NCI-H748 (cell line): Measurements from ENCODE around the gene OR2H1.
"Not testable (repeated sequence)": the region's sequence is repeated elsewhere in the genome, so short reads cannot be mapped to it uniquely, and the experiment has no call there.

Experiments used
- DNase-seq: peaks from one replicate; lab custom pipeline; 2025; ENCODE audit not compliant: unreplicated experiment; lab: John Stamatoyannopoulos, UW

Gene OR2H1

DNA sequence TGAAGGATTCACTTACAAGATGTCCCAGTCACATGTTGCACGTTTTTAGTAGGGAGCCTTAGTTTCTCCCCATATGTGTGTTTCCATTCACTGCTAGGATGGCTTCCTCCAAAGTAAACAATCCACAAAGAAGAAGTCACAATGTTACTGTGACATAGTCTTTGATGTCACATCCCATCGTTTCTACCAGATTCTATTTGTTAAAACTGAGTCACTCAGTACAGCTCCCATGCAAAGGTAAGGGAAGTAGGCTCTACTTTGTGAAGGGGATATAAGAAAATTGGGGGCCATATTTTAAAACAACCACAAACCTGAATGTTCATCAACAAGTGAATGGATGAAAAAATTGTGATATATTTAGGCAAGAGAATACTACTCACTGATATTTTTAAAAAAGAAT lies at the start of gene OR2H1, which contains the start of gene OR11A1:
TSS of gene OR2H1 (plus strand) at position 185 of the 400 bp plus-strand sequence. CDS start 4,615 bp downstream, outside the sequence.
TSS of gene OR11A1 (minus strand) at position 101 of the 400 bp plus-strand sequence. CDS start 29,430 bp downstream, outside the sequence.
- DNase-seq, result no peak

- DNase-seq, result no peak
Measured at GRCh38 chr6:29414588-29414987, 42.4 kb upstream of the OR2H1 start, which contains the start of gene OR12D1. Gene OR12D1, plus strand, starts transcription at chr6:29414928.

GRCh38 chr6:29419516-29419915 lies 37.4 kb upstream of the OR2H1 start:
- no peak for DNase-seq

DNA sequence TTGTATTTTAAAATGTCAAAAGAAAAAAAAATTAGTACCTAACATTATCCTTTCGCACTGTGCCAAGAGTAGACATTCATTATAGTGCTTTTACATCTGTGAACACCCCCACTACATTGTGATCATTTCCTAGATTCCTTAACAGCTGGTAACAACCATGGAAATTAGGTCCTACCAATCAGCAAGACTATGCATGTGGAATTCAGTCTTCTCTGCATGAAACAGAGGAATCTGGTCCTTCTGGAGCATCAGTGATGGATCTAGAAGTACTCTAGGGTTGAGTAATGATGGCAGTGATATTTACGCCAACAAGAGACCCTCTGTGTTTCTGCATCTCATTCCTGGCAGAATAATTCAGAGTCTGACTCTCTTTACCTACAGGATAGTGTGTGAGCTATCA lies 32.8 kb upstream of the OR2H1 start:
- DNase-seq, result no peak

DNA sequence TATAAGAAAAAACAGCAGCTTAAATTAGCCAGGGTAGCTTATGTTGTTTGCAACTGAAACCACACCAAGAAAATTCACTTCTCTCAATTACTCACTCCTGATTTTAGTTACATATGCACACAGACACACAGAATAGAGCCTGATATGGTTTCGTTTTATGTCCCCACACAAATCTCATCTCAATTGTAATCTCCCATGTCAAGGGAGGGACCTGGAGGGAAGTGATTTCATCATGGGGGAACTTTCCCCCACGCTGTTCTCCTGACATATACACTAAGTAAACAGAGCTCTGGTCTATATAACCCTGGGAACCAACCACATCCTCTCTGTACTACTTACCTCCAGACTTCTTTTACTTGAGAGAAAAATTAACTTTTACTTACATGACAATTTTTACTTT lies 32.4 kb upstream of the OR2H1 start:
- DNase-seq, result no peak

- DNase-seq, result no peak
Measured at GRCh38 chr6:29425075-29425474, 31.9 kb upstream of the OR2H1 start.

- DNase-seq, result no peak
Measured at GRCh38 chr6:29426654-29427053, 30.3 kb upstream of the OR2H1 start.

- peak; percentile 73 for DNase-seq
Measured at GRCh38 chr6:29436730-29437129, 20.2 kb upstream of the OR2H1 start.

DNA sequence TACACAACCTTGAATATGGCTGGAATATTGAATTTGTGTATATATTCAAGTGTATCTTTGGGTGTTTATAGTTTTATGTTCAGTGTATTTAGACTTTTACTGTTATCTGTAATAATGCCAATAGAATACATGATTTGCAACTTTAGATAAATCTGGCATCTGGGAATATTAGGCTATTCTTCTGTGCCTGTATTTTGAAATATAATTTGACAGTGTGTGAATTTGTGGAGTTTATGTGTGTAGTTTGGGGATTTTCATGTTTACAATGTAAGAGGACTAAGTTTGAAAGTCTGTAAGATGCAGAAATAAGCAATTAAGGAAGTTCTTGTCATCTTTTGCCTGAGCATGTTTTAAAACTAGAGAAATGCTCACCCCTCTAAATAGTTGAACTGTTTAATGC lies 17.9 kb upstream of the OR2H1 start, which contains the start of gene OR10C1:
TSS of gene OR10C1 (plus strand) at position 301 of the 400 bp plus-strand sequence. CDS start 710 bp downstream, outside the sequence.
- no peak for DNase-seq

GRCh38 chr6:29442719-29443118 lies 14.2 kb upstream of the OR2H1 start:
- DNase-seq, result no peak

GRCh38 chr6:29444031-29444430 lies 12.9 kb upstream of the OR2H1 start:
- DNase-seq, result not testable (repeated sequence)

DNA sequence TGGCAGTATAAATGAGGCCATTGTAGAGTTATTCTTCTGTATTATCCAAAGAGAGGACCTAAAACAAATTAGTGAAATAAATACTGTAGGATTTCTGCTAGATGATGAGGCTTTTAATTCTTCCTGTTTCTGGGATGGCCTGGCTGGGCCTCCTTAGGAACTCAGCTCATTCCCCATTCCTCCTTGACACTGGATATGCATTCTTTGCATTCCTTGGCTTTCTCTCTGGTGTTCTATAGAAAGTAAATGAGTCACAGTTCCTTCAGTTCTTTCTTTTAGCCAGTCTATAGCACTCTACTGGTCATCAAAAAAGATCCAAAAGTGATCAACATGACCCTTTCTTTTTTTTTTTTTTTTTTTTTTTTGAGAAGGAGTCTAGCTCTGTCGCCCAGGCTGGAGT lies 9.3 kb upstream of the OR2H1 start:
- DNase-seq, result no peak

DNA sequence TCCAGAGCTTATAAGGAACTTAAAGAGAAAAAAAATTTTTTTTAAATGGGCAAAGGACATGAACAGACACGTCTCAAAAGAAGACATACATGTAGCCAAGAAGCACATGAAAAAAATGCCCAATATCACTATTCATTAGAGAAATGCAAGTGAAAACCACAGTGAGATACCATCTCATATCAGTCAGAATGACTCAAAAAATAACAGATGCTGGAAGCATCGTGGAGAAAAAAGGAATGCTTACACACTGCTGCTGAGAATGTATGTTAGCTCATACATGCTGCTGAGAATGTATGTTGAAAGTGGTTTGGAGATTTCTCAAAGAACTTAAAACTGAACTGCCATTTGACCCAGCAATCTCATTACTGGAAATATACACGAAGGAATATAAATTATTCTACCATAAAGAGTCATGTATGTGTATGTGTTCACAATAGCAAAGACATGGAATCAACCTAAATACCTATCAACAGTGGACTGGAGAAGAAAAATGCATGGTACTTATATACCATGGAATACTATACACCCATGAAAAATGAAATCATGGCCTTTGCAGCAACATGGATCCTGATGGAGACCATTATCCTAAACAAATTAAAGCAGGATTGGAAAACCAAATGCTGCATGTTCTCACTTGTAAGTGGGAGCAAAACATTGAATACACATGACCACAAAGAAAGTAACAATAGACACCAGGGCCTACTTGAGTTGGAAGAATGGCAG lies 5.3 kb upstream of the OR2H1 start:
- DNase-seq, result no peak

- DNase-seq, result no peak
Measured at GRCh38 chr6:29461021-29461814, 4.3 kb downstream of the OR2H1 start.

DNA sequence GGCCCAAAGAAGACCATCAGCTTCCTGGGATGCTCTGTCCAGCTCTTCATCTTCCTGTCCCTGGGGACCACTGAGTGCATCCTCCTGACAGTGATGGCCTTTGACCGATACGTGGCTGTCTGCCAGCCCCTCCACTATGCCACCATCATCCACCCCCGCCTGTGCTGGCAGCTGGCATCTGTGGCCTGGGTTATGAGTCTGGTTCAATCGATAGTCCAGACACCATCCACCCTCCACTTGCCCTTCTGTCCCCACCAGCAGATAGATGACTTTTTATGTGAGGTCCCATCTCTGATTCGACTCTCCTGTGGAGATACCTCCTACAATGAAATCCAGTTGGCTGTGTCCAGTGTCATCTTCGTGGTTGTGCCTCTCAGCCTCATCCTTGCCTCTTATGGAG lies 5.1 kb downstream of the OR2H1 start:
- no peak for DNase-seq

GRCh38 chr6:29465279-29465678 lies 8.3 kb downstream of the OR2H1 start:
- DNase-seq, result no peak

- no peak for DNase-seq
Measured at GRCh38 chr6:29465801-29466200, 8.8 kb downstream of the OR2H1 start.

GRCh38 chr6:29466241-29466640 lies 9.3 kb downstream of the OR2H1 start:
- DNase-seq, result no peak

GRCh38 chr6:29474996-29475395 lies 18.0 kb downstream of the OR2H1 start:
- no peak for DNase-seq

DNA sequence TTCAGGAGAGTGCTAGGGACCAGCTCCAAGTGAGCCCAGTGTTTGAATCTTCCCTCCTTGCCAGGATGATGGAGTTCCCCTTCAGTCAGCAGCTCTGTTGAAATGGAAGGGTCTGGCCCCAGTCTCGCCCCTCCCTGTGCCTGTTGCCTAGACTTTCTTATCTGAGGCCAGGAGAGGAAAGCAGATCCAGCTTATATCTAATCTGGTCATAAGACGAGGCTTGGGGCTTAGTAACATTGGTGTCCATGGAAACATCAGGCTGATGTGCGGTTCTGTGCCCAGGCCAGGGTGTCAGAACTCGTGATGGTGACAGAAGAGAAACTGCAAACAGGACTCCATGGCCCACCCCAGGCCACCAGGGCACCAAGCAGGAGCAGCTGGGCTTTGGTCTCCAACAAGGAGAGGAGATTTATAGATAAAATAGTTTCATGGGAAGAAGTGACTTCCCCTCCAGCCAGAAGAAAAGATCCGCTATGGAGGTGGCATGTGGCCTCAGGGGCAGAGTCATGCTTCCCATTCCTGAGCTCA lies 21.0 kb downstream of the OR2H1 start:
- no peak for DNase-seq

DNA sequence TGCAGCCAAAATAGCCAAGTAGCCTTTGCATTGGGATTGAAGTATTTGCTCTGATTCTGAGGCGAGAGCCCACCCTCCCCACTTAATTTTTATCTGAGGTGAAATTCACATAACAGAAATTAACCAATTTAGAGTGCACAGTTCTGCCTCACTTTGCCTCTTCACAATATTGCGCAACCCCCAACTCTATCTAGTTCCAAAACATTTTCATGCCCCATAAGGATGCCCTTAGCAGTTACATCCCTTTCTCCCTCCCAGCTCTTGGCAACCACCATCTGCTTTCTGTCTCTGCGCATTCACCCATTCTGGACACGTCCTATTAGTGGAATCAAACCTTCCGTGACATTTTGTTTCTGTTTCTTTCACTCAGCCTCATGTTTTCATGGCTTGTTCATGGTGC lies 21.8 kb downstream of the OR2H1 start:
- no peak for DNase-seq

- no peak for DNase-seq
Measured at GRCh38 chr6:29479560-29479959, 22.6 kb downstream of the OR2H1 start.
